Vagina (tissue), 2 donors: Measurements from ENCODE around the gene FOXRED2.

Source experiments
- POLR2A ChIP-seq, 2 donors: fragments of 450-650 bp; IDR thresholded peaks; one replicate each; pipeline ENCODE4 v1.6.1; 2017; ENCODE audit warnings: antibody characterized with exemption in 2 of 2, mild to moderate bottlenecking in 2 of 2, moderate library complexity in 2 of 2
- POLR2AphosphoS5 ChIP-seq, 2 donors: sonication (generic); formaldehyde crosslinking; IDR thresholded peaks; one replicate each; pipeline ENCODE4 v1.9.0; 2017; ENCODE audit warnings: antibody characterized with exemption in 2 of 2, mild to moderate bottlenecking in 2 of 2, low read depth in 1 of 2; ENCODE audit not compliant: insufficient read depth in 1 of 2
- TF ChIP-seq, protein P1 (sequence below), 3 experiments: fragments of 450-650 bp in 2 of 3; fragments of 200-600 bp in 1 of 3; sonication (generic) in 1 of 3; IDR thresholded peaks; one replicate each; pipeline ENCODE4 v1.5.1; 2017 to 2019; ENCODE audit warnings: antibody characterized with exemption in 3 of 3, mild to moderate bottlenecking in 2 of 3, moderate library complexity in 2 of 3

GRCh38 chr22:36536717-36537116 lies 29.9 kb upstream of the FOXRED2 start:
- TF ChIP-seq, protein P1, sequence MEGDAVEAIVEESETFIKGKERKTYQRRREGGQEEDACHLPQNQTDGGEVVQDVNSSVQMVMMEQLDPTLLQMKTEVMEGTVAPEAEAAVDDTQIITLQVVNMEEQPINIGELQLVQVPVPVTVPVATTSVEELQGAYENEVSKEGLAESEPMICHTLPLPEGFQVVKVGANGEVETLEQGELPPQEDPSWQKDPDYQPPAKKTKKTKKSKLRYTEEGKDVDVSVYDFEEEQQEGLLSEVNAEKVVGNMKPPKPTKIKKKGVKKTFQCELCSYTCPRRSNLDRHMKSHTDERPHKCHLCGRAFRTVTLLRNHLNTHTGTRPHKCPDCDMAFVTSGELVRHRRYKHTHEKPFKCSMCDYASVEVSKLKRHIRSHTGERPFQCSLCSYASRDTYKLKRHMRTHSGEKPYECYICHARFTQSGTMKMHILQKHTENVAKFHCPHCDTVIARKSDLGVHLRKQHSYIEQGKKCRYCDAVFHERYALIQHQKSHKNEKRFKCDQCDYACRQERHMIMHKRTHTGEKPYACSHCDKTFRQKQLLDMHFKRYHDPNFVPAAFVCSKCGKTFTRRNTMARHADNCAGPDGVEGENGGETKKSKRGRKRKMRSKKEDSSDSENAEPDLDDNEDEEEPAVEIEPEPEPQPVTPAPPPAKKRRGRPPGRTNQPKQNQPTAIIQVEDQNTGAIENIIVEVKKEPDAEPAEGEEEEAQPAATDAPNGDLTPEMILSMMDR (IDR thresholded peaks at IDR 0.05): no peak
- TF ChIP-seq POLR2A (IDR thresholded peaks at IDR 0.05) (no peak), POLR2AphosphoS5 (IDR thresholded peaks at IDR 0.05; ENCODE audit: insufficient read depth in 1 of 2, low read depth in 1 of 2) (no peak)
